ENCODE data around the gene LENEP. TPM values are rescaled to one million over a fixed set of nuclear protein-coding genes. Genes with fewer than 3 reads are reported as not detected.
A peak's percentile ranks its signal among the peaks of the same experiment; 100 is the strongest.
"Not testable (repeated sequence)": the region's sequence is repeated elsewhere in the genome, so short reads cannot be mapped to it uniquely, and the experiment has no call there.

Gene LENEP
- total RNA-seq, 2 experiments from 2014 or later, result 0.78 to 2.3 TPM

GRCh38 chr1:154975409-154976059 lies 17.9 kb upstream of the LENEP start:
- Histone ChIP-seq H3K27ac (ENCODE audit: low read depth, low read length, poor library complexity, severe bottlenecking) (peak overlapping the region; percentile 89), H2AFZ (ENCODE audit: low read length) (no peak overlapping the region), H3K4me3 (ENCODE audit: low read depth, low read length, poor library complexity, severe bottlenecking) (peak overlapping the region; percentile 83), H4K20me1 (ENCODE audit: insufficient read depth, low read length) (peaks cover 15% of the 10 kb centered on the region; the same call in 1 of the 2 replicates), H3K36me3 (ENCODE audit: insufficient read depth, low read length) (peaks cover 52% of the 10 kb centered on the region), H3K4me1 (ENCODE audit: insufficient read depth, low read length, poor library complexity, severe bottlenecking) (peaks cover 48% of the 10 kb centered on the region), H3K79me2 (ENCODE audit: insufficient read depth, low read depth, low read length) (peaks cover 72% of the 10 kb centered on the region), H3K9me2 (ENCODE audit: insufficient read depth, low read length) (no peaks in the 10 kb centered on the region), H3K4me2 (ENCODE audit: low read length) (peak overlapping the region; percentile 83), H3K9me3 (ENCODE audit: low read length) (no peaks in the 10 kb centered on the region)
- no peak for TF ChIP-seq CTCF (conservative IDR thresholded peaks at IDR 0.05; ENCODE audit: low read length)
- no peak for TF ChIP-seq EZH2phosphoT487 (IDR thresholded peaks at IDR 0.05; ENCODE audit: borderline replicate concordance, low read depth, low read length)
- peak; percentile 50 for DNase-seq (ENCODE audit: low spot score)
- intact Hi-C loops (cut with micrococcal nuclease; ENCODE audit: unreplicated experiment), result loop anchor here (1.0 kb wide), 1 partner anchor 8 kb away; the partner anchor contains the start of gene FLAD1
- ChIA-PET CTCF (ENCODE audit: unreplicated experiment) (no interaction called here), POLR2A (no interaction called here)
- BruUV-seq (replicated peaks), result no TSS peak

GRCh38 chr1:154977762-154978161 lies 15.6 kb upstream of the LENEP start:
- Histone ChIP-seq H3K4me3 (ENCODE audit: low read depth, low read length, poor library complexity, severe bottlenecking) (peak overlapping the region; percentile 83), H3K27ac (ENCODE audit: low read depth, low read length, poor library complexity, severe bottlenecking) (peak overlapping the region; percentile 10), H3K79me2 (ENCODE audit: insufficient read depth, low read depth, low read length) (peaks cover 60% of the 10 kb centered on the region), H3K4me1 (ENCODE audit: insufficient read depth, low read length, poor library complexity, severe bottlenecking) (peaks cover 38% of the 10 kb centered on the region), H3K36me3 (ENCODE audit: insufficient read depth, low read length) (peaks cover 58% of the 10 kb centered on the region), H4K20me1 (ENCODE audit: insufficient read depth, low read length) (peaks cover 15% of the 10 kb centered on the region; the same call in 1 of the 2 replicates), H3K4me2 (ENCODE audit: low read length) (peak overlapping the region; percentile 83)
- H3K9me2 ChIP-seq (ENCODE audit: insufficient read depth, low read length); DNase-seq (ENCODE audit: low spot score); CTCF ChIA-PET (ENCODE audit: unreplicated experiment); intact Hi-C loops (cut with micrococcal nuclease; ENCODE audit: unreplicated experiment); H3K9me3 ChIP-seq (ENCODE audit: low read length); BruUV-seq (replicated peaks); H2AFZ ChIP-seq (ENCODE audit: low read length): not testable (repeated sequence)
- POLR2A ChIA-PET, result interaction anchor here (0.9 kb wide), 1 partner anchor 22 kb away, joined by 3 read pairs; no protein-coding TSS in a partner anchor

GRCh38 chr1:154978360-154978759 lies 15.0 kb upstream of the LENEP start:
- intact Hi-C loops (cut with micrococcal nuclease; ENCODE audit: unreplicated experiment), result no loop called here
- Histone ChIP-seq H3K9me2 (ENCODE audit: insufficient read depth, low read length) (no peaks in the 10 kb centered on the region), H3K27ac (ENCODE audit: low read depth, low read length, poor library complexity, severe bottlenecking) (peak overlapping the region; percentile 10), H2AFZ (ENCODE audit: low read length) (no peak overlapping the region), H3K79me2 (ENCODE audit: insufficient read depth, low read depth, low read length) (peaks cover 55% of the 10 kb centered on the region), H3K36me3 (ENCODE audit: insufficient read depth, low read length) (peaks cover 58% of the 10 kb centered on the region), H4K20me1 (ENCODE audit: insufficient read depth, low read length) (peaks cover 15% of the 10 kb centered on the region; the same call in 1 of the 2 replicates), H3K4me2 (ENCODE audit: low read length) (no peak overlapping the region), H3K9me3 (ENCODE audit: low read length) (no peaks in the 10 kb centered on the region), H3K4me3 (ENCODE audit: low read depth, low read length, poor library complexity, severe bottlenecking) (no peak overlapping the region), H3K4me1 (ENCODE audit: insufficient read depth, low read length, poor library complexity, severe bottlenecking) (peaks cover 32% of the 10 kb centered on the region)
- BruUV-seq (replicated peaks), result no TSS peak
- TF ChIP-seq EZH2phosphoT487 (IDR thresholded peaks at IDR 0.05; ENCODE audit: borderline replicate concordance, low read depth, low read length) (no peak), CTCF (conservative IDR thresholded peaks at IDR 0.05; ENCODE audit: low read length) (no peak)
- ChIA-PET CTCF (ENCODE audit: unreplicated experiment) (no interaction called here), POLR2A (interaction anchor here (0.6 to 1.0 kb wide), 2 partner anchors 17 to 97 kb away, joined by 3 read pairs; no protein-coding TSS in a partner anchor)
- no peak for DNase-seq (ENCODE audit: low spot score)
